ENCODE results near the gene ABCE1.

Gene ABCE1

GRCh38 chr4:145148980-145149379 lies 50.9 kb downstream of the ABCE1 start:
- TF ChIP-seq SUZ12 (IDR thresholded peaks at IDR 0.05): no peak
- no peak for TF ChIP-seq L3MBTL2 (conservative IDR thresholded peaks at IDR 0.05)
- no peak for TF ChIP-seq FOXM1 (IDR thresholded peaks at IDR 0.05; ENCODE audit: borderline replicate concordance)
- no peak for TF ChIP-seq FOXA1 (IDR thresholded peaks at IDR 0.05)
- no peak for DNase-seq (ENCODE audit: extremely low spot score)
- ChIA-PET CTCF (no interaction called here), POLR2A (no interaction called here)

- DNase-seq (ENCODE audit: extremely low spot score): no peak
- CTCF ChIA-PET: no interaction called here
- POLR2A ChIA-PET: no interaction called here
- no peak for TF ChIP-seq HDGF (IDR thresholded peaks at IDR 0.05; ENCODE audit: borderline replicate concordance)
- no peak for TF ChIP-seq ELF4 (IDR thresholded peaks at IDR 0.05)
- TF ChIP-seq PKNOX1 (IDR thresholded peaks at IDR 0.05): no peak
- TF ChIP-seq FOXA1 (IDR thresholded peaks at IDR 0.05): no peak
- TF ChIP-seq SUZ12 (IDR thresholded peaks at IDR 0.05): no peak
- no peak for TF ChIP-seq BHLHE40 (IDR thresholded peaks at IDR 0.05; ENCODE audit: borderline replicate concordance)
- TF ChIP-seq ARNT (IDR thresholded peaks at IDR 0.05): no peak
- no peak for TF ChIP-seq FOXK2 (IDR thresholded peaks at IDR 0.05)
Measured at GRCh38 chr4:145153181-145153903, 55.2 kb downstream of the ABCE1 start.

DNA sequence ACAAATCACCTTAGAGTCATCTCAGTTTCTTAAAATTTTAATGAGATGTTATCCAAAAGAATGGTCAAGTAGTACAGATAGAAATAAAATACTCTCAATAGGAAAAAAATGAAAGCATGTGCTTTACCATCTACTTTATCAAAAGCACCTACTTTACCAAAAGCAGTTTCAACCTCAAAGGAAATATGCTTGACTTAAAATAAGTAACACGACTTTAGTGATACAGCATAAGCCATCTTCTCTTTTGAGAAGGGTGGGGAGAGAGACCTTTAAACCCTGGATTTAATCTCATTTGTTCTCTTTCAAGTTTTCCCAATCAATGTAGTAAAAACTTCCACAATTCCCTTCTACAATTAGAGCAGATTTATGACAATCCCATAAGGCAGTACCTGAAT lies 55.8 kb downstream of the ABCE1 start:
- DNase-seq (ENCODE audit: extremely low spot score): no peak
- TF ChIP-seq TARDBP (IDR thresholded peaks at IDR 0.05): no peak
- no peak for TF ChIP-seq CTBP1 (IDR thresholded peaks at IDR 0.05; ENCODE audit: borderline replicate concordance)
- TF ChIP-seq LEF1 (IDR thresholded peaks at IDR 0.05; ENCODE audit: borderline replicate concordance): no peak
- TF ChIP-seq NFRKB (IDR thresholded peaks at IDR 0.05): no peak
- no peak for TF ChIP-seq PKNOX1 (IDR thresholded peaks at IDR 0.05)
- TF ChIP-seq FOXA1 (IDR thresholded peaks at IDR 0.05): no peak
- no peak for TF ChIP-seq SP1 (IDR thresholded peaks at IDR 0.05)
- TF ChIP-seq L3MBTL2 (conservative IDR thresholded peaks at IDR 0.05): no peak
- TF ChIP-seq FOXM1 (IDR thresholded peaks at IDR 0.05; ENCODE audit: borderline replicate concordance): no peak
- TF ChIP-seq ARNT (IDR thresholded peaks at IDR 0.05): no peak
- no peak for TF ChIP-seq FOXK2 (IDR thresholded peaks at IDR 0.05)
- TF ChIP-seq HDGF (IDR thresholded peaks at IDR 0.05; ENCODE audit: borderline replicate concordance): no peak
- TF ChIP-seq BHLHE40 (IDR thresholded peaks at IDR 0.05; ENCODE audit: borderline replicate concordance): no peak
- TF ChIP-seq ZNF384 (IDR thresholded peaks at IDR 0.05): no peak
- no peak for TF ChIP-seq SUZ12 (IDR thresholded peaks at IDR 0.05)
- TF ChIP-seq ELF4 (IDR thresholded peaks at IDR 0.05): no peak
- ChIA-PET CTCF (no interaction called here), POLR2A (no interaction called here)

- CTCF ChIA-PET: no interaction called here
- no peak for DNase-seq (ENCODE audit: extremely low spot score)
- TF ChIP-seq TARDBP (IDR thresholded peaks at IDR 0.05) (no peak), FOXA1 (IDR thresholded peaks at IDR 0.05) (no peak), ZNF384 (IDR thresholded peaks at IDR 0.05) (no peak)
- POLR2A ChIA-PET: no interaction called here
Measured at GRCh38 chr4:145154573-145154972, 56.5 kb downstream of the ABCE1 start.

DNA sequence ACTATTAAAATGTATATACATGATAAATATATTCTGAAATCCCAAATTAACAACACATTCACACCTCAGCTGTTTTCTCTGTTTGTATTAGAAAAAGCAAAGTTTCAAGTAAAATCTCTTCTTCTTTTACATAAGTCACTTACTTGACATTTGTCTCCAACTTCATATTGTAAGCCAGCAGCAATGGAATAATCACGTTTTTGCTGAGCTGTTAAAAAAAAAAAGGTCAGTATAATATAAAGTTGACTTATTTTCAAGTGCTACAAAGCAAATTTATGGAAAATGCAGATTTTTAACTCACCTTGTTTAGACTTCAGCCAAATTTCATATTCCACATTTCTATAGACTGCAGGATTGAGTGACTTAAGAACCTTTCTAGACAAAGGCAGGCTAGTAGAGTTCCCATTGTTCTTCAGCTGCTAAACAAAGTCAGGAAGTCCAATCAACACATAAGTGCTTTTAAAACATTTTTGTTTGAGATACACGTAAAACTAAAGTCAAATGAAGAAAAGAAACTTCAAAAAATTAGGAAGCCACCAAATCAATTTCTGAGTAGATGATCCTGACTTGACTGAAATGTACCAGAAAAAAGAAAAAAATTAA lies 57.3 kb downstream of the ABCE1 start:
- POLR2A ChIA-PET: no interaction called here

DNA sequence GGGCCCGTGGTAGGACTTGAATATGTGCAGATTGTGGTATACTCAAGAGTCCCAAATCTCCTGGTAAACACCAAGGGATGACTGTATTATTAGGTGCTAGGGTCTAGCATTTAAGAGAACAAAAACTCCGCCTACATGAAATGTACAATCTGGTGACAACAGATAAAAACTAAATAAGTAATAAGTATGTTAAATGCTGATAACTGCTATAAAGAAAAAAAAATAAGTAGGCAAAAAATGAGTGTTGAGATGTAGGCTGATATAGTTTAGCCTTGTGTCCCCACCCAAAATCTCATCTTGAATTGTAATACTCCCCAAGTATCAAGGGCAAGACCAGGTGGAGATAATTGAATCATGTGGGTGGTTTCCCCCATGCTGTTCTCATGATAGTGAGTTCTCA lies 58.9 kb downstream of the ABCE1 start:
- CTCF ChIA-PET: no interaction called here
- TF ChIP-seq LEF1 (IDR thresholded peaks at IDR 0.05; ENCODE audit: borderline replicate concordance): no peak
- POLR2A ChIA-PET: no interaction called here
- DNase-seq (ENCODE audit: extremely low spot score): no peak

More for the DNA sequence above, 57.3 kb downstream of the ABCE1 start:
- TF ChIP-seq ELF4 (IDR thresholded peaks at IDR 0.05) (no peak), SUZ12 (IDR thresholded peaks at IDR 0.05) (no peak), PKNOX1 (IDR thresholded peaks at IDR 0.05) (no peak), FOXK2 (IDR thresholded peaks at IDR 0.05) (no peak), FOXA1 (IDR thresholded peaks at IDR 0.05) (no peak), SP1 (IDR thresholded peaks at IDR 0.05) (no peak), HDGF (IDR thresholded peaks at IDR 0.05; ENCODE audit: borderline replicate concordance) (no peak)
- no peak for DNase-seq (ENCODE audit: extremely low spot score)
- CTCF ChIA-PET: interaction anchor here (0.8 kb wide), 1 partner anchor 12 kb away, joined by 3 read pairs; no protein-coding TSS in a partner anchor

- no peak for DNase-seq (ENCODE audit: extremely low spot score)
- POLR2A ChIA-PET: interaction anchor here (1.4 kb wide), 1 partner anchor 19 kb away, joined by 3 read pairs; no protein-coding TSS in a partner anchor
- no peak for TF ChIP-seq SUZ12 (IDR thresholded peaks at IDR 0.05)
- TF ChIP-seq BHLHE40 (IDR thresholded peaks at IDR 0.05; ENCODE audit: borderline replicate concordance): no peak
- TF ChIP-seq ARNT (IDR thresholded peaks at IDR 0.05): no peak
- no peak for TF ChIP-seq FOXK2 (IDR thresholded peaks at IDR 0.05)
- CTCF ChIA-PET: no interaction called here
Measured at GRCh38 chr4:145161549-145161948, 63.4 kb downstream of the ABCE1 start.
